Loucy (cell line): ENCODE data around the gene KRT4.
"Not testable (repeated sequence)": the region's sequence is repeated elsewhere in the genome, so short reads cannot be mapped to it uniquely, and the experiment has no call there.

Experiments used
- H2AFZ ChIP-seq: fragments of 200-600 bp; sonication (generic); 2 replicates; pipeline ENCODE4 v1.6.0; 2016; ENCODE audit warnings: antibody characterized with exemption, mild to moderate bottlenecking, low read length, moderate library complexity
- H3F3A ChIP-seq: fragments of 200-600 bp; 2 replicates; pipeline ENCODE4 v1.6.0; 2016; ENCODE audit warnings: antibody characterized with exemption, low read depth, mild to moderate bottlenecking
- H3K27me3 ChIP-seq: fragments of 200-600 bp; sonication (generic); 2 replicates; pipeline ENCODE4 v1.6.1; 2014; ENCODE audit warnings: low read length, mild to moderate bottlenecking; ENCODE audit not compliant: insufficient read depth, poor library complexity, severe bottlenecking
- H3K36me3 ChIP-seq: fragments of 200-600 bp; sonication (generic); 2 replicates; pipeline ENCODE4 v1.6.1; 2016; ENCODE audit warnings: low read length; ENCODE audit not compliant: insufficient read depth
- H3K4me1 ChIP-seq: fragments of 200-600 bp; sonication (generic); 2 replicates; pipeline ENCODE4 v1.5.1; 2014; ENCODE audit warnings: low read length, mild to moderate bottlenecking; ENCODE audit not compliant: insufficient read depth, poor library complexity, severe bottlenecking
- H3K4me2 ChIP-seq: fragments of 200-600 bp; sonication (generic); 2 replicates; pipeline ENCODE4 v1.6.0; 2014; ENCODE audit warnings: antibody characterized with exemption, low read length, low read depth, mild to moderate bottlenecking; ENCODE audit not compliant: poor library complexity, severe bottlenecking
- H3K4me3 ChIP-seq: fragments of 200-600 bp; sonication (generic); 2 replicates; pipeline ENCODE4 v1.5.1; 2014; ENCODE audit warnings: low read length, mild to moderate bottlenecking, mixed read lengths; ENCODE audit not compliant: poor library complexity, severe bottlenecking
- H3K79me2 ChIP-seq: fragments of 200-600 bp; sonication (generic); 2 replicates; pipeline ENCODE4 v1.6.1; 2014; ENCODE audit warnings: low read length; ENCODE audit not compliant: insufficient read depth
- H3K9ac ChIP-seq: fragments of 200-600 bp; sonication (generic); 2 replicates; pipeline ENCODE4 v1.6.0; 2014; ENCODE audit warnings: mild to moderate bottlenecking, low read depth, low read length, moderate library complexity; ENCODE audit not compliant: poor library complexity, severe bottlenecking
- H3K9me2 ChIP-seq: fragments of 200-600 bp; sonication (generic); replicated peaks from 2 replicates; pipeline ENCODE4 v1.6.1; 2016; ENCODE audit warnings: low read depth, low read length, mixed read lengths
- H3K9me3 ChIP-seq: fragments of 200-600 bp; sonication (generic); 2 replicates; pipeline ENCODE4 v1.6.1; 2014; ENCODE audit warnings: mild to moderate bottlenecking, antibody characterized with exemption, low read length, low read depth; ENCODE audit not compliant: insufficient read depth
- H4K20me1 ChIP-seq: fragments of 200-600 bp; sonication (generic); 2 replicates; pipeline ENCODE4 v1.6.0; 2014; ENCODE audit warnings: antibody characterized with exemption, low read length, mild to moderate bottlenecking; ENCODE audit not compliant: insufficient read depth, poor library complexity, severe bottlenecking
- EZH2phosphoT487 ChIP-seq: fragments of 200-600 bp; IDR thresholded peaks from 2 replicates; pipeline ENCODE4 v1.6.1; 2018; ENCODE audit warnings: antibody characterized with exemption, mild to moderate bottlenecking, moderate library complexity, borderline replicate concordance
- TF ChIP-seq, protein P1 (sequence below): fragments of 200-600 bp; sonication (generic); conservative IDR thresholded peaks from 2 replicates; pipeline ENCODE4 v1.5.1; 2014; ENCODE audit warnings: mild to moderate bottlenecking, antibody characterized with exemption, low read length

The KRT4 gene

DNA sequence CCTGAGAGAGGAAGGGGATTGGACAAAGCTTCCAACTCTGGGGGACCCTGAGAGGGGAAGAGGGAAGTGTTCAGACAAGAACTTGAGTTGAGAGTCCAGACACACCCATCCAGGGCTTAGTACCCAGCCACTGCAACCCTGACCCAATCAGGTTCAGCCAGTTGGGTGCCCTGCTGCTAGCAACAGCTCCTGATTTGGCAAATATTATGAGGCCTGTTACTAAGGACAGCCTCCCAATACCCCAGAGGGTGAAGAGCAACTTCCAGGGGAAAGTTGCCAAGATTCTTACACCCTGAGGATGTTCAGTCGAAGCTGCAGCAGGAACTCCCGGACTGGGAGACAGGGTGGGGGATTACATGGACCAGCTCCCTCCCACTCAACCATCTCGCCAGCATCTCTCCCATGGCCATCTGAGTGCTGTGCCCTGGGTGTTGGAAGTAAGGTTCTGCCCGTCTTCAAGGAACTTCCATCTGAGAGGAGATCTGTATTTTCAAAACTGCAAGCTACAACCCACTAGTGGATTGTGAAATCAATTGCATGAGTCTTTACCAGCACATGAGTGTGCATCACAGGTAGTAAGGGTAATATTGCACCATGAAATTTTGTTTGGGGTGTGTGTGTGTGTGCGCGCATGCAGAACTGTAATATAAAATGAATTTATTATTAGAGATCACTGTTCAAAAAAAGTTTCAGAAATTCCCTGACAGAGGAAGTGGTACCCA, 46.3 kb upstream of the KRT4 start:
- Histone ChIP-seq H3K4me3 (no peak overlapping the region), H3F3A (no peaks in the 10 kb centered on the region), H3K9ac (no peak overlapping the region), H3K4me1 (no peaks in the 10 kb centered on the region), H3K9me2 (no peaks in the 10 kb centered on the region), H3K9me3 (no peaks in the 10 kb centered on the region), H3K36me3 (no peaks in the 10 kb centered on the region), H3K79me2 (no peaks in the 10 kb centered on the region), H2AFZ (no peak overlapping the region), H4K20me1 (no peaks in the 10 kb centered on the region), H3K27me3 (no peaks in the 10 kb centered on the region), H3K4me2 (no peak overlapping the region)
- TF ChIP-seq EZH2phosphoT487: no peak
- TF ChIP-seq, protein P1, sequence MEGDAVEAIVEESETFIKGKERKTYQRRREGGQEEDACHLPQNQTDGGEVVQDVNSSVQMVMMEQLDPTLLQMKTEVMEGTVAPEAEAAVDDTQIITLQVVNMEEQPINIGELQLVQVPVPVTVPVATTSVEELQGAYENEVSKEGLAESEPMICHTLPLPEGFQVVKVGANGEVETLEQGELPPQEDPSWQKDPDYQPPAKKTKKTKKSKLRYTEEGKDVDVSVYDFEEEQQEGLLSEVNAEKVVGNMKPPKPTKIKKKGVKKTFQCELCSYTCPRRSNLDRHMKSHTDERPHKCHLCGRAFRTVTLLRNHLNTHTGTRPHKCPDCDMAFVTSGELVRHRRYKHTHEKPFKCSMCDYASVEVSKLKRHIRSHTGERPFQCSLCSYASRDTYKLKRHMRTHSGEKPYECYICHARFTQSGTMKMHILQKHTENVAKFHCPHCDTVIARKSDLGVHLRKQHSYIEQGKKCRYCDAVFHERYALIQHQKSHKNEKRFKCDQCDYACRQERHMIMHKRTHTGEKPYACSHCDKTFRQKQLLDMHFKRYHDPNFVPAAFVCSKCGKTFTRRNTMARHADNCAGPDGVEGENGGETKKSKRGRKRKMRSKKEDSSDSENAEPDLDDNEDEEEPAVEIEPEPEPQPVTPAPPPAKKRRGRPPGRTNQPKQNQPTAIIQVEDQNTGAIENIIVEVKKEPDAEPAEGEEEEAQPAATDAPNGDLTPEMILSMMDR: no peak

DNA sequence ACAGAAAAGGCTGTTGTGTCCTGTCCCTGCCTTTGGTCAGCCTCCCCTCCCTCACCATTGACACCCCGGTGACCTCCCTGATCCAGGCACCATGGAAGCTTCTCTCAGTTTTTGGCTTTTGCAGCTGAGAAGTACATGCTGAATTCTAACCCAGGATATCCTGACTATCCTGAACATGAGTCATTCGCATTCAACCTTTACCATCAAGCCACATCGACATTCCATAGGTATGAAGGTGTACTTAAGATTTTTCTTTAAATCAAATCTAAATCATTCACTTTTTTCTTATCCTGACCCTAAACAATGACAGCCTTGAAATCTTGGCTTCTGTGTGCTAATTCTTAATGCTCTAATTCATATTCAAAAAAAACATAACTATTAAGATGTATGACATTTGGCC, 43.6 kb upstream of the KRT4 start:
- H3K9me2 ChIP-seq: no peaks in the 10 kb centered on the region
- no peaks in the 10 kb centered on the region for H3F3A ChIP-seq
- H3K36me3 ChIP-seq: no peaks in the 10 kb centered on the region
- TF ChIP-seq, protein P1: no peak
- no peak for TF ChIP-seq EZH2phosphoT487
- no peaks in the 10 kb centered on the region for H4K20me1 ChIP-seq
- H3K79me2 ChIP-seq: no peaks in the 10 kb centered on the region
- no peak overlapping the region for H3K4me3 ChIP-seq
- H3K9me3 ChIP-seq: no peaks in the 10 kb centered on the region
- H3K4me2 ChIP-seq: no peak overlapping the region
- no peaks in the 10 kb centered on the region for H3K27me3 ChIP-seq
- H2AFZ ChIP-seq: no peak overlapping the region
- H3K4me1 ChIP-seq: no peaks in the 10 kb centered on the region
- H3K9ac ChIP-seq: no peak overlapping the region

DNA sequence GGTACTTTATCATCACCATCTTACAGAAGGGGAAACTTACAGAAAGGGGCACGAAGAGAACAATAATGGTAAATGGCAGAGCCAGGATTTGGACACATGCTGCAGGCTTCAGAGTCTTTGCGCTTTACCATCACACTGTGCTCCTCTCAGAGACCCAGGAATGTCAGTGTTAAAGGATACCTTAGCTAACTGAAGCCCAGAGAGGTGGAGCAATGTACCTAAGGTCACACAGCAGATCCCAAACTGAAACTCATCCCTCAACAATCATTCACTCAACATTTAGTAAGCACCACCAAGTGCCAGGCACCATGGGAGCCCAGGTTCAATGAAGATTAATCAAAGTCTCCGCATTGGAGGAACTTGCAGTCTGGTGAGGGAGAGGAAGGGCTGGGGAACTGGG, 42.9 kb upstream of the KRT4 start:
- Histone ChIP-seq H3K27me3 (no peaks in the 10 kb centered on the region), H4K20me1 (no peaks in the 10 kb centered on the region)
- no peak for TF ChIP-seq EZH2phosphoT487
- TF ChIP-seq, protein P1: no peak

DNA sequence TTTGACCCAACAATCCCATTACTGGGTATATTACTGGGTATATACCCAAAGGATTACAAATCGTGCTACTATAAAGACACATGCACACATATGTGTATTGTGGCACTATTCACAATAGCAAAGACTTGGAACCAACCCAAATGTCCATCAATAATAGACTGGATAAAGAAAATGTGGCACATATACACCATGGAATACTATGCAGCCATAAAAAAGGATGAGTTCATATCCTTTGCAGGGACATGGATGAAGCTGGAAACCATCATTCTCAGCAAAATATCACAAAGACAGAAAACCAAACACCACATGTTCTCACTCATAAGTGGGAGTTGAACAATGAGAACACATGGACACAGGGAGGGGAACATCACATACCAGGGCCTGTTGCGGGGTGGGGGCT, 42.2 kb upstream of the KRT4 start:
- H3K9me3 ChIP-seq, H3F3A ChIP-seq, H3K27me3 ChIP-seq, H3K4me2 ChIP-seq, H3K4me3 ChIP-seq, H4K20me1 ChIP-seq, H3K36me3 ChIP-seq, H2AFZ ChIP-seq, H3K4me1 ChIP-seq, H3K9me2 ChIP-seq, H3K9ac ChIP-seq, H3K79me2 ChIP-seq: not testable (repeated sequence)

More for the DNA sequence above, 42.9 kb upstream of the KRT4 start:
- H3K9ac ChIP-seq: no peak overlapping the region
- no peaks in the 10 kb centered on the region for H3F3A ChIP-seq
- no peak overlapping the region for H3K4me3 ChIP-seq
- no peaks in the 10 kb centered on the region for H3K36me3 ChIP-seq
- H3K9me3 ChIP-seq: no peaks in the 10 kb centered on the region
- H2AFZ ChIP-seq: no peak overlapping the region
- no peaks in the 10 kb centered on the region for H3K79me2 ChIP-seq
- no peak overlapping the region for H3K4me2 ChIP-seq
- no peaks in the 10 kb centered on the region for H3K4me1 ChIP-seq
- no peaks in the 10 kb centered on the region for H3K9me2 ChIP-seq
